CD4-positive, alpha-beta T cell (primary cell): ENCODE data around the gene ELP1. TPM values are rescaled to one million over a fixed set of nuclear protein-coding genes. Genes with fewer than 3 reads are reported as not detected.

Experiments
- ATAC-seq: fragments of 200-7000 bp; cut with Tn5 transposase; one replicate; pipeline ENCODE4 v1.10.0; 2022; ENCODE audit warnings: mild to moderate bottlenecking; ENCODE audit not compliant: poor library complexity
- CTCF ChIA-PET: fragments of 350-600 bp; sonication (Branson Sonifier 250); formaldehyde crosslinking; loops from one replicate; lab custom pipeline; 2021; ENCODE audit warnings: antibody characterized with exemption, inconsistent platforms; lab: Charles Lee
- POLR2A ChIA-PET: fragments of 350-600 bp; sonication (Branson Sonifier 250); formaldehyde crosslinking; loops from one replicate; lab custom pipeline; 2021; ENCODE audit warnings: antibody characterized with exemption, inconsistent platforms; lab: Charles Lee
- DNase-seq, 14 experiments: peaks; one replicate each; pipeline ENCODE4 v3.0.0-alpha.2; 2013 to 2020; ENCODE audit warnings: mixed read lengths in 2 of 14
- H3K27ac ChIP-seq, 2 donors: one replicate each; pipeline versions ENCODE4 v1.5.1 to v1.7.0; 2013; ENCODE audit warnings: low read length in 2 of 2, low read depth in 1 of 2, mild to moderate bottlenecking in 1 of 2
- H3K27me3 ChIP-seq, 2 experiments: 1 replicate in 1 of 2; 2 replicates in 1 of 2; pipeline versions ENCODE4 v1.6.1 to v1.7.0; 2013; ENCODE audit warnings: low read length in 2 of 2, control low read depth in 1 of 2, mild to moderate bottlenecking in 1 of 2, moderate library complexity in 1 of 2; ENCODE audit not compliant: insufficient read depth in 2 of 2, control insufficient read depth in 1 of 2
- H3K36me3 ChIP-seq: one replicate; pipeline ENCODE4 v1.6.1; 2013; ENCODE audit warnings: low read length, control low read depth; ENCODE audit not compliant: insufficient read depth
- H3K4me1 ChIP-seq: one replicate; pipeline ENCODE4 v1.6.1; 2013; ENCODE audit warnings: low read length, control low read depth; ENCODE audit not compliant: insufficient read depth
- H3K4me3 ChIP-seq: one replicate; pipeline ENCODE4 v1.5.1; 2013; ENCODE audit warnings: mild to moderate bottlenecking, low read length, moderate library complexity
- H3K9me3 ChIP-seq, 2 experiments: 1 replicate in 1 of 2; 2 replicates in 1 of 2; pipeline versions ENCODE4 v1.6.1 to v1.7.0; 2013; ENCODE audit warnings: low read length in 2 of 2, mild to moderate bottlenecking in 2 of 2, control low read depth in 1 of 2, moderate library complexity in 1 of 2; ENCODE audit not compliant: control insufficient read depth in 1 of 2, insufficient read depth in 1 of 2
- H3K27ac Mint-ChIP-seq: one replicate; pipeline ENCODE4 v1.8.0; 2020; ENCODE audit warnings: mixed read lengths
- H3K27me3 Mint-ChIP-seq: one replicate; pipeline ENCODE4 v1.8.0; 2021; ENCODE audit warnings: mixed read lengths
- H3K36me3 Mint-ChIP-seq: one replicate; pipeline ENCODE4 v1.8.0; 2021; ENCODE audit warnings: low read depth, mixed read lengths
- H3K4me1 Mint-ChIP-seq: one replicate; pipeline ENCODE4 v1.8.0; 2021; ENCODE audit warnings: low read depth, mixed read lengths
- H3K4me3 Mint-ChIP-seq: one replicate; pipeline ENCODE4 v1.8.0; 2020; ENCODE audit warnings: mild to moderate bottlenecking, mixed read lengths
- H3K9me3 Mint-ChIP-seq: one replicate; pipeline ENCODE4 v1.8.0; 2020; ENCODE audit warnings: mixed read lengths
- intact Hi-C, 2 experiments: fragments of 100-400 bp; cut with DNase I in 1 of 2; cut with micrococcal nuclease in 1 of 2; formaldehyde crosslinking; loops; one replicate each; pipeline versions ENCODE4 v1.15.1 to v1.9.0; 2023 to 2025; cut with DNase I, micrococcal nuclease
- polyA plus RNA-seq, 2 donors: library from polyadenylated mRNA; unstranded; fragments of 120-200 nt; gene quantifications; one replicate each; pipeline ENCODE4 v1.2.1, GENCODE V29; 2013
- total RNA-seq, 174 experiments: library from RNA in 2 of 174; stranded (reverse) in 2 of 174; gene quantifications; one replicate each; pipeline ENCODE4 v1.2.3 and lab custom pipeline; 2021 to 2026
- TF ChIP-seq, protein P1 (sequence below): fragments of 200-600 bp; IDR thresholded peaks from one replicate; pipeline ENCODE4 v1.8.0; 2022; ENCODE audit warnings: antibody characterized with exemption, mild to moderate bottlenecking

ELP1 gene, protein sequence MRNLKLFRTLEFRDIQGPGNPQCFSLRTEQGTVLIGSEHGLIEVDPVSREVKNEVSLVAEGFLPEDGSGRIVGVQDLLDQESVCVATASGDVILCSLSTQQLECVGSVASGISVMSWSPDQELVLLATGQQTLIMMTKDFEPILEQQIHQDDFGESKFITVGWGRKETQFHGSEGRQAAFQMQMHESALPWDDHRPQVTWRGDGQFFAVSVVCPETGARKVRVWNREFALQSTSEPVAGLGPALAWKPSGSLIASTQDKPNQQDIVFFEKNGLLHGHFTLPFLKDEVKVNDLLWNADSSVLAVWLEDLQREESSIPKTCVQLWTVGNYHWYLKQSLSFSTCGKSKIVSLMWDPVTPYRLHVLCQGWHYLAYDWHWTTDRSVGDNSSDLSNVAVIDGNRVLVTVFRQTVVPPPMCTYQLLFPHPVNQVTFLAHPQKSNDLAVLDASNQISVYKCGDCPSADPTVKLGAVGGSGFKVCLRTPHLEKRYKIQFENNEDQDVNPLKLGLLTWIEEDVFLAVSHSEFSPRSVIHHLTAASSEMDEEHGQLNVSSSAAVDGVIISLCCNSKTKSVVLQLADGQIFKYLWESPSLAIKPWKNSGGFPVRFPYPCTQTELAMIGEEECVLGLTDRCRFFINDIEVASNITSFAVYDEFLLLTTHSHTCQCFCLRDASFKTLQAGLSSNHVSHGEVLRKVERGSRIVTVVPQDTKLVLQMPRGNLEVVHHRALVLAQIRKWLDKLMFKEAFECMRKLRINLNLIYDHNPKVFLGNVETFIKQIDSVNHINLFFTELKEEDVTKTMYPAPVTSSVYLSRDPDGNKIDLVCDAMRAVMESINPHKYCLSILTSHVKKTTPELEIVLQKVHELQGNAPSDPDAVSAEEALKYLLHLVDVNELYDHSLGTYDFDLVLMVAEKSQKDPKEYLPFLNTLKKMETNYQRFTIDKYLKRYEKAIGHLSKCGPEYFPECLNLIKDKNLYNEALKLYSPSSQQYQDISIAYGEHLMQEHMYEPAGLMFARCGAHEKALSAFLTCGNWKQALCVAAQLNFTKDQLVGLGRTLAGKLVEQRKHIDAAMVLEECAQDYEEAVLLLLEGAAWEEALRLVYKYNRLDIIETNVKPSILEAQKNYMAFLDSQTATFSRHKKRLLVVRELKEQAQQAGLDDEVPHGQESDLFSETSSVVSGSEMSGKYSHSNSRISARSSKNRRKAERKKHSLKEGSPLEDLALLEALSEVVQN (N-terminal part only)
- 10 to 100 TPM; 19.2 to 20.8 TPM for total RNA-seq
- polyA plus RNA-seq (2013, experiment 1 of 2) = 27.3 TPM
- 34.7 TPM for polyA plus RNA-seq (2013, experiment 2 of 2)
- total RNA-seq (lab: John Stamatoyannopoulos, UW) = 51.7 to 196 (median 143) reads per million in 172 experiments

DNA sequence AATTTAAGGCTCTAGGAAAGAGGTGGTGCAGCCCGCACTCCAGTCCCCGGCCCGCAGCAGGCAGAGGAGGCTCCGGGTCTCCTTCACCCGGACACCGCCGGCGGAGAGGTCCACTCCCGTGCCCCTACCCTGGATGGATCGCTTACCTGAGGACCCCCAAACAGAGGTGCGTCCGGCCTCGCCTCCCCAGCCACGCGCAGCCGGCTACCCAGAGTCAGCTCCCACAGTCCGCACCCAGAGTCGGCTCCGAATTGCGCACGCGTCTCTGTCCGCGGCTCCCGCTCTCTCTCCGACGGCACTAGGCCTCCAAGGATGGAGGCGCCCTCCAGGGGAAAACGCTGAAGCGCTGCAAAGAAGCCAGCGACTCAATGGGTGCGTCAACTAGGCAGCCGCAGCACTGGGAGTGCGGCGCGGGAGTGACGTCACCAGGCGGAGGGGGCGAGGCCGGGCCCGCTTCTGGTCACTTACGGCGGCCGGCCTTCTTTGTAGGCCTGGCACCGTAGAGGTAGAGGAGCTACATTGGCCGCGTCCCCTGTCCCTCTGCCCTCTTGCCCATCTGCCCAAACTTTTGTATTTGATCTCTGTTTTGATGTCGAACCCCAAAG, at the start of gene ELP1:
Gene ELP1, minus strand, starts transcription at position 407 of the 605 bp plus-strand sequence. CDS start 2,978 bp downstream, outside the sequence.
- ATAC-seq = peak; percentile 88
- Histone ChIP-seq H3K27ac (peak within 1 kb of the TSS; percentile 77 to 93), H3K4me3 (peak within 1 kb of the TSS; percentile 97), H3K9me3 (no peaks in the 10 kb centered on the region), H3K36me3 (peaks cover 15% of the 10 kb centered on the region), H3K4me1 (peaks cover 23% of the 10 kb centered on the region), H3K27me3 (no peaks in the 10 kb centered on the region)
- Mint-ChIP-seq H3K4me3 (peak within 1 kb of the TSS; percentile 99), H3K9me3 (no peaks in the 10 kb centered on the region), H3K27ac (peak within 1 kb of the TSS; percentile 95), H3K4me1 (peaks cover 57% of the 10 kb centered on the region), H3K27me3 (no peaks in the 10 kb centered on the region), H3K36me3 (peaks cover 44% of the 10 kb centered on the region)
- ChIA-PET CTCF (no interaction called here), POLR2A (interaction anchor here (1.0 to 1.6 kb wide), 5 partner anchors 20 to 185 kb away, joined by 3 to 8 read pairs (median 4); partner anchors contain the start of genes CTNNAL1 and TMEM245)
- peak; percentile 83 to 97 (median 90) for DNase-seq
- TF ChIP-seq, protein P1, sequence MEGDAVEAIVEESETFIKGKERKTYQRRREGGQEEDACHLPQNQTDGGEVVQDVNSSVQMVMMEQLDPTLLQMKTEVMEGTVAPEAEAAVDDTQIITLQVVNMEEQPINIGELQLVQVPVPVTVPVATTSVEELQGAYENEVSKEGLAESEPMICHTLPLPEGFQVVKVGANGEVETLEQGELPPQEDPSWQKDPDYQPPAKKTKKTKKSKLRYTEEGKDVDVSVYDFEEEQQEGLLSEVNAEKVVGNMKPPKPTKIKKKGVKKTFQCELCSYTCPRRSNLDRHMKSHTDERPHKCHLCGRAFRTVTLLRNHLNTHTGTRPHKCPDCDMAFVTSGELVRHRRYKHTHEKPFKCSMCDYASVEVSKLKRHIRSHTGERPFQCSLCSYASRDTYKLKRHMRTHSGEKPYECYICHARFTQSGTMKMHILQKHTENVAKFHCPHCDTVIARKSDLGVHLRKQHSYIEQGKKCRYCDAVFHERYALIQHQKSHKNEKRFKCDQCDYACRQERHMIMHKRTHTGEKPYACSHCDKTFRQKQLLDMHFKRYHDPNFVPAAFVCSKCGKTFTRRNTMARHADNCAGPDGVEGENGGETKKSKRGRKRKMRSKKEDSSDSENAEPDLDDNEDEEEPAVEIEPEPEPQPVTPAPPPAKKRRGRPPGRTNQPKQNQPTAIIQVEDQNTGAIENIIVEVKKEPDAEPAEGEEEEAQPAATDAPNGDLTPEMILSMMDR = peak; percentile 39
- intact Hi-C loops = loop anchor here (1.0 to 10.0 kb wide), 7 partner anchors 20 to 1321 kb away; partner anchors contain the start of genes CTNNAL1 (in 2 of the 2), TMEM245 (in 2 of the 2), EPB41L4B (in 1 of the 2) and TXN (in 1 of the 2)

DNA sequence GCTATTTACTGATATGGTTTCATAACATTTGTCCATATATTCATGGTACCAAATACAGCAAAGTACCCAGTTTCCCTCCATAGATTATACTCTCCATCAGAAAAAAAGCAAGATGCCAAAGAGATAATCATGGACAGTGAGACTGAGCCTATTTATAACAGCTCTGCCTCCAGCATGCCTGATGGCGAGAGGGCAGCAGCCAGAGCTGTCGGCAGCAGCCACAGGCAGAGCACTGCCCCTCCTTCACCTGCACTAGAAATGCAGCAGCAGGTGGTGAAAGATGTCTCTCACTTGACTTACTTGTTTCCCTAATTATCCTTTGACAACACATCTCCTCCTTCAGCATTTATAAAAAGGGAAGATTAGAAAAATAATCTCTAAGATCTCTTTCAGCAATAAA, 47.0 kb upstream of the ELP1 start:
- no peak for ATAC-seq
- TF ChIP-seq, protein P1 = no peak
- intact Hi-C loops = no loop called here
- H3K27ac Mint-ChIP-seq = no peak overlapping the region
- no peak overlapping the region for H3K4me3 Mint-ChIP-seq
- CTCF ChIA-PET = no interaction called here
- no peaks in the 10 kb centered on the region for H3K36me3 Mint-ChIP-seq
- Histone ChIP-seq H3K4me3 (no peak overlapping the region), H3K27ac (no peak overlapping the region), H3K36me3 (no peaks in the 10 kb centered on the region), H3K9me3 (no peaks in the 10 kb centered on the region), H3K27me3 (no peaks in the 10 kb centered on the region), H3K4me1 (no peaks in the 10 kb centered on the region)
- H3K27me3 Mint-ChIP-seq = no peaks in the 10 kb centered on the region
- no peaks in the 10 kb centered on the region for H3K9me3 Mint-ChIP-seq
- no peak for DNase-seq
- POLR2A ChIA-PET = no interaction called here
- H3K4me1 Mint-ChIP-seq = no peaks in the 10 kb centered on the region
